GM21360 (cell line): ENCODE results near the gene DENND4C.
"Not testable (repeated sequence)": the region's sequence is repeated elsewhere in the genome, so short reads cannot be mapped to it uniquely, and the experiment has no call there.

Experiments used
- ATAC-seq: cut with Tn5 transposase; IDR thresholded peaks from one replicate; pipeline ENCODE4 v1.9.1; 2021; ENCODE audit warnings: mild to moderate bottlenecking, moderate library complexity; ENCODE audit not compliant: unreplicated experiment

Gene DENND4C

GRCh38 chr9:19369107-19369506, 138.6 kb downstream of the DENND4C start:
- no peak for ATAC-seq

GRCh38 chr9:19371942-19372341, 141.4 kb downstream of the DENND4C start:
- no peak for ATAC-seq

- no peak for ATAC-seq
Measured at GRCh38 chr9:19372567-19372966, 142.1 kb downstream of the DENND4C start.

- no peak for ATAC-seq
Measured at GRCh38 chr9:19373527-19373926, 143.0 kb downstream of the DENND4C start.

- ATAC-seq, result no peak
Measured at GRCh38 chr9:19375538-19375937, 145.0 kb downstream of the DENND4C start.

- ATAC-seq, result no peak
Measured at GRCh38 chr9:19376931-19377330, 146.4 kb downstream of the DENND4C start.

- ATAC-seq, result no peak
Measured at GRCh38 chr9:19378164-19378563, 147.7 kb downstream of the DENND4C start.

- no peak for ATAC-seq
Measured at GRCh38 chr9:19378647-19379046, 148.2 kb downstream of the DENND4C start.

- no peak for ATAC-seq
Measured at GRCh38 chr9:19379283-19379682, 148.8 kb downstream of the DENND4C start.

- peak; percentile 22 for ATAC-seq
Measured at GRCh38 chr9:19379697-19380046, 149.2 kb downstream of the DENND4C start.

GRCh38 chr9:19380826-19381075, 150.3 kb downstream of the DENND4C start:
- ATAC-seq, result no peak

- ATAC-seq, result no peak
Measured at GRCh38 chr9:19381656-19382055, 151.2 kb downstream of the DENND4C start.

GRCh38 chr9:19385212-19385611, 154.7 kb downstream of the DENND4C start:
- ATAC-seq, result not testable (repeated sequence)

- ATAC-seq, result no peak
Measured at GRCh38 chr9:19385786-19386501, 155.5 kb downstream of the DENND4C start.

- no peak for ATAC-seq
Measured at GRCh38 chr9:19386502-19387044, 156.1 kb downstream of the DENND4C start.

- no peak for ATAC-seq
Measured at GRCh38 chr9:19387317-19387716, 156.8 kb downstream of the DENND4C start.

GRCh38 chr9:19389539-19389938, 159.0 kb downstream of the DENND4C start:
- ATAC-seq, result not testable (repeated sequence)

- ATAC-seq, result no peak
Measured at GRCh38 chr9:19397845-19398244, 167.4 kb downstream of the DENND4C start.

- ATAC-seq, result not testable (repeated sequence)
Measured at GRCh38 chr9:19403231-19403630, 172.7 kb downstream of the DENND4C start.

GRCh38 chr9:19404283-19405075, 174.0 kb downstream of the DENND4C start:
- no peak for ATAC-seq

GRCh38 chr9:19405771-19406170, 175.3 kb downstream of the DENND4C start:
- ATAC-seq, result no peak

GRCh38 chr9:19408316-19408692, 177.8 kb downstream of the DENND4C start:
- ATAC-seq, result no peak
